Subcutaneous abdominal adipose tissue (tissue), 5 donors: ENCODE data around the gene PACS1.

ENCODE experiments used
- H3K27ac ChIP-seq: one replicate; pipeline ENCODE4 v1.7.0; 2013; ENCODE audit warnings: low read depth, mild to moderate bottlenecking, inconsistent platforms, low read length, moderate library complexity
- H3K27me3 ChIP-seq, 5 donors: one replicate each; pipeline ENCODE4 v1.7.0; 2013; ENCODE audit warnings: low read length in 5 of 5, inconsistent platforms in 1 of 5; ENCODE audit not compliant: control insufficient read depth in 5 of 5, insufficient read depth in 4 of 5
- H3K36me3 ChIP-seq, 5 donors: one replicate each; pipeline ENCODE4 v1.7.0; 2013; ENCODE audit warnings: low read length in 5 of 5; ENCODE audit not compliant: control insufficient read depth in 5 of 5, insufficient read depth in 5 of 5
- H3K4me1 ChIP-seq, 5 donors: one replicate each; pipeline ENCODE4 v1.7.0; 2013; ENCODE audit warnings: low read length in 5 of 5, mild to moderate bottlenecking in 3 of 5, moderate library complexity in 1 of 5; ENCODE audit not compliant: control insufficient read depth in 5 of 5, insufficient read depth in 5 of 5
- H3K4me3 ChIP-seq, 5 donors: one replicate each; pipeline ENCODE4 v1.7.0; 2013; ENCODE audit warnings: low read length in 5 of 5, low read depth in 1 of 5
- H3K9ac ChIP-seq, 5 donors: one replicate each; pipeline ENCODE4 v1.7.0; 2013; ENCODE audit warnings: low read length in 5 of 5, mild to moderate bottlenecking in 4 of 5, moderate library complexity in 3 of 5
- H3K9me3 ChIP-seq, 5 donors: one replicate each; pipeline ENCODE4 v1.7.0; 2013; ENCODE audit warnings: low read length in 5 of 5; ENCODE audit not compliant: control insufficient read depth in 5 of 5
- donor health status: healthy.
- donor health status: healthy.
- donor health status: healthy.
- donor health status: healthy.
- donor health status: healthy.

PACS1 gene

GRCh38 chr11:66292543-66293332 lies 222.7 kb downstream of the PACS1 start:
- H3K9ac ChIP-seq, result no peak overlapping the region
- peaks cover 27 to 46% (median 37%) of the 10 kb centered on the region in 5 donors for H3K27me3 ChIP-seq

DNA sequence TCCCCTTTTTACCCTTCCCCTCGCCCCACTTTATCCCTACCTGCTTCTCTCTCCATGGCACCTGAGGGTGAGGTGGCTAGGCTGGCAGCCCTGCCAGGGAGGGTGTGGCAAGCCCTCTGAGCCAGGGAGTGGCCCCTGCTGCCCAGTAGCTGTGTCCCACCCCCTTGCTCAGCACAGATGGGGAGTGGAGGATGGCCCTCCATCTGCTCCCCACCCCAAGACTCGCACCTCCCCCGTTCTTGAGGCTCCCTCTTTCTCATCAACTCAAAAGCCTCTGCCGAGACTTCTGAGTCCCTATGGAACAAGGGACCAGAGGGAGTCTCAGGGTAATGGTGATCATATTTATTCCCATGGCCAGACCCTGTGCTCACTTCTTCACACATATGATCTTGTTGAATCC lies 223.3 kb downstream of the PACS1 start:
- no peaks in the 10 kb centered on the region for H3K36me3 ChIP-seq
- no peak overlapping the region for H3K4me3 ChIP-seq
- H3K9me3 ChIP-seq, result no peaks in the 10 kb centered on the region
- peaks cover 2 to 25% (median 17%) of the 10 kb centered on the region in 5 donors for H3K4me1 ChIP-seq
- H3K9ac ChIP-seq, result no peak overlapping the region
- H3K27me3 ChIP-seq, result peaks cover 27 to 46% (median 37%) of the 10 kb centered on the region in 5 donors
- H3K27ac ChIP-seq, result no peak overlapping the region

More at GRCh38 chr11:66292543-66293332, 222.7 kb downstream of the PACS1 start:
- Histone ChIP-seq H3K36me3 (no peaks in the 10 kb centered on the region), H3K4me3 (peak overlapping the region in 1 of 5 donors; percentile 48), H3K4me1 (peaks cover 2 to 31% (median 23%) of the 10 kb centered on the region in 5 donors), H3K27ac (no peak overlapping the region), H3K9me3 (no peaks in the 10 kb centered on the region)

DNA sequence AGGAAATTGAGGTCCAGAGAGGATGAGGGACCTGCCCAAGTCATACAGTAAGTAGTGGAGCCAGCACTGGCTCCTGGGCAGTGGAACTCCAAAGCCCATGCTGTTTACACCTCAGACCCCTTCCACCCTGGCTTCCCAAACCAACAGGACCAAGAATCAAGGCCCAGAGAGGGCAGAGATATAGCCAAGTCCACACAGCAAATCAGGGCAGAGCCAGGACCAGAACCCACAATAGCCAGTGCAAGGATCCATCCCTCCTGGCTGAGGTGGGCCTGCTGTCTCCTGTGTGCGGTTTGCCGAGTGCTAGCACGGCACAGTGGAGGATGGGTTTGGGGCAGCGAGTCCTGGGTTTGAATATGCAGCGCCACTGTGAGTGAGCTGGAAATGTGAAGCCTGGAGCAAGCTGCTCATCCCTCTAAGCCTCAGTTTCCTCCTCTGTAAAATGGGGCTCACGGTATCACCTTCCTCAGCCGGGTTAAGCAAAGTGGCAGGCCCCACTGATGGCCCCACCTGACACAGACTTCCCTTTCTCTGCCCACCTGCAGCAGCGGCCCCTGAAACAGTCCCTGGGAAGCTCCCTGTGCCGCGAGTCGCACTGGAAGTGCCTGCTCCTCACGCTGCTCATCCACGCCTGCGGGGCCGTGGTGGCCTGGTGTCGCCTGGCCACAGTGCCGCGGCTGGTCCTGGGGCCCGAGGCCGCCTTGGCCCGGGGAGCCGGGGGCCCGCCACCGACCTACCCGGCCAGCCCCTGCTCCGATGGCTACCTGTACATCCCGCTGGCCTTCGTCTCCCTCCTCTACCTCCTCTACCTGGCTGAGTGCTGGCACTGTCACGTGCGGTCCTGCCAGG lies 223.9 kb downstream of the PACS1 start:
- no peaks in the 10 kb centered on the region for H3K36me3 ChIP-seq
- no peaks in the 10 kb centered on the region for H3K9me3 ChIP-seq
- peaks cover 27 to 46% (median 37%) of the 10 kb centered on the region in 5 donors for H3K27me3 ChIP-seq
- peaks cover 2 to 22% (median 14%) of the 10 kb centered on the region in 5 donors for H3K4me1 ChIP-seq
- no peak overlapping the region for H3K9ac ChIP-seq
- H3K4me3 ChIP-seq, result no peak overlapping the region
- no peak overlapping the region for H3K27ac ChIP-seq
